ENCODE data around the gene DEGS1.

DEGS1 gene

GRCh38 chr1:224175617-224176016 is 7.4 kb upstream of the DEGS1 start (continued):
- TF ChIP-seq ZNF398 (tag by site-specific recombination; IDR thresholded peaks at IDR 0.05), result no peak
- peak; percentile 51 for TF ChIP-seq ZBTB11 (tag by site-specific recombination; conservative IDR thresholded peaks at IDR 0.05; ENCODE audit: low read depth)
- TF ChIP-seq ZSCAN5A (tag by site-specific recombination; IDR thresholded peaks at IDR 0.05), result no peak
- no peak for TF ChIP-seq ZBTB1 (tag by site-specific recombination; IDR thresholded peaks at IDR 0.05)

- H3K4me1 ChIP-seq (ENCODE audit: control insufficient read depth, insufficient read depth, low read length), result no peaks in the 10 kb centered on the region
- no peaks in the 10 kb centered on the region for H3K36me3 ChIP-seq (ENCODE audit: control insufficient read depth in 2 of 2, insufficient read depth in 1 of 2, low read length in 2 of 2)
- no peaks in the 10 kb centered on the region for H3K9me3 ChIP-seq (ENCODE audit: control insufficient read depth, insufficient read depth, low read depth, low read length)
- TF ChIP-seq ZBTB17 (tag by site-specific recombination; IDR thresholded peaks at IDR 0.05) (peak; percentile 73), ZNF433 (tag by site-specific recombination; IDR thresholded peaks at IDR 0.05; ENCODE audit: low read depth) (no peak)
- ChIA-PET CTCF (interaction anchor here (0.6 kb wide), 2 partner anchors 9 to 31 kb away, joined by 3 read pairs; no protein-coding TSS in a partner anchor), POLR2A (interaction anchor here (0.6 kb wide), 1 partner anchor 35 kb away, joined by 5 read pairs; no protein-coding TSS in a partner anchor)
- H3K27ac ChIP-seq (ENCODE audit: extremely low read depth, low read depth, low read length), result no peak overlapping the region
- H3K4me3 ChIP-seq (ENCODE audit: low read depth, low read length), result no peak overlapping the region
Observed at GRCh38 chr1:224177356-224177999, 5.6 kb upstream of the DEGS1 start.

GRCh38 chr1:224178894-224179293 is 4.1 kb upstream of the DEGS1 start:
- no peak overlapping the region for H3K4me3 ChIP-seq (ENCODE audit: low read depth, low read length)
- ChIA-PET POLR2A (interaction anchor here (0.7 to 1.0 kb wide), 2 partner anchors 8 to 9 kb away, joined by 3 to 4 read pairs; no protein-coding TSS in a partner anchor), CTCF (interaction anchor here (0.7 to 1.9 kb wide), 2 partner anchors 26 to 883 kb away, joined by 7 to 11 read pairs; no protein-coding TSS in a partner anchor)
- H3K9me3 ChIP-seq (ENCODE audit: control insufficient read depth, insufficient read depth, low read depth, low read length), result no peaks in the 10 kb centered on the region
- H3K36me3 ChIP-seq (ENCODE audit: control insufficient read depth in 2 of 2, insufficient read depth in 1 of 2, low read length in 2 of 2), result no peaks in the 10 kb centered on the region
- no peaks in the 10 kb centered on the region for H3K4me1 ChIP-seq (ENCODE audit: control insufficient read depth, insufficient read depth, low read length)
- H3K27ac ChIP-seq (ENCODE audit: extremely low read depth, low read depth, low read length), result no peak overlapping the region
- TF ChIP-seq ZNF610 (tag by site-specific recombination; IDR thresholded peaks at IDR 0.05; ENCODE audit: borderline replicate concordance) (no peak), KLF1 (tag by site-specific recombination; IDR thresholded peaks at IDR 0.05) (no peak), ZNF670 (tag by site-specific recombination; IDR thresholded peaks at IDR 0.05; ENCODE audit: low read depth) (no peak), HOXA7 (CRISPR knock-in tag; IDR thresholded peaks at IDR 0.05; ENCODE audit: borderline replicate concordance) (no peak), PRDM10 (tag by site-specific recombination; IDR thresholded peaks at IDR 0.05) (no peak), ZNF274 (IDR thresholded peaks at IDR 0.05; ENCODE audit: low read length) (no peak), ZNF274 (tag by site-specific recombination; IDR thresholded peaks at IDR 0.05; ENCODE audit: borderline replicate concordance) (no peak), ZNF776 (tag by site-specific recombination; IDR thresholded peaks at IDR 0.05; ENCODE audit: borderline replicate concordance) (no peak), ZNF518A (tag by site-specific recombination; conservative IDR thresholded peaks at IDR 0.05; ENCODE audit: low read depth) (no peak)

All from HEK293 (cell line).